NCI-H2227 (cell line): Measurements from ENCODE around the gene KLK7.
"Not testable (repeated sequence)": the region's sequence is repeated elsewhere in the genome, so short reads cannot be mapped to it uniquely, and the experiment has no call there.

Experiments
- DNase-seq: peaks from one replicate; lab custom pipeline; 2025; ENCODE audit not compliant: unreplicated experiment; lab: John Stamatoyannopoulos, UW

Gene KLK7

GRCh38 chr19:51012661-51013190 lies 29.0 kb upstream of the KLK7 start:
- no peak for DNase-seq

GRCh38 chr19:51010066-51010795 lies 26.5 kb upstream of the KLK7 start:
- DNase-seq, result no peak

GRCh38 chr19:51009061-51009891 lies 25.6 kb upstream of the KLK7 start:
- DNase-seq, result no peak

GRCh38 chr19:51007488-51007887 lies 23.8 kb upstream of the KLK7 start:
- no peak for DNase-seq

- no peak for DNase-seq
Observed at GRCh38 chr19:51006406-51006805, 22.7 kb upstream of the KLK7 start.

GRCh38 chr19:51005248-51005647 lies 21.5 kb upstream of the KLK7 start:
- no peak for DNase-seq

- DNase-seq, result no peak
Observed at GRCh38 chr19:51003316-51003715, 19.6 kb upstream of the KLK7 start.

GRCh38 chr19:51002542-51003311 lies 19.0 kb upstream of the KLK7 start:
- peak; percentile 72 for DNase-seq

GRCh38 chr19:51002089-51002532 lies 18.4 kb upstream of the KLK7 start:
- DNase-seq, result no peak

- DNase-seq, result no peak
Observed at GRCh38 chr19:51001515-51001914, 17.8 kb upstream of the KLK7 start, which contains the start of gene KLK8. TSS of gene KLK8 (minus strand) at chr19:51001604. CDS start at chr19:51001167, 437 bp downstream.

- DNase-seq, result no peak
Observed at GRCh38 chr19:51000981-51001380, 17.3 kb upstream of the KLK7 start.

GRCh38 chr19:51000426-51000825 lies 16.7 kb upstream of the KLK7 start:
- no peak for DNase-seq

- no peak for DNase-seq
Observed at GRCh38 chr19:50998686-50999085, 15.0 kb upstream of the KLK7 start.

GRCh38 chr19:50998061-50998460 lies 14.3 kb upstream of the KLK7 start:
- DNase-seq, result no peak

- peak; percentile 15 for DNase-seq
Observed at GRCh38 chr19:50994129-50994528, 10.4 kb upstream of the KLK7 start.

GRCh38 chr19:50992666-50993035 lies 8.9 kb upstream of the KLK7 start:
- DNase-seq, result no peak

GRCh38 chr19:50984416-50984815 lies 699 bp upstream of the KLK7 start:
- DNase-seq, result not testable (repeated sequence)

GRCh38 chr19:50982186-50982585 lies 1.5 kb downstream of the KLK7 start:
- no peak for DNase-seq

GRCh38 chr19:50981587-50982146 lies 2.0 kb downstream of the KLK7 start:
- no peak for DNase-seq

GRCh38 chr19:50980208-50980607 lies 3.5 kb downstream of the KLK7 start:
- DNase-seq, result no peak

GRCh38 chr19:50979758-50980157 lies 4.0 kb downstream of the KLK7 start:
- no peak for DNase-seq
